GM23338 (cell line): ENCODE results near the gene CFAP65. TPM values are rescaled to one million over a fixed set of nuclear protein-coding genes. Genes with fewer than 3 reads are reported as not detected.

ENCODE experiments used
- ATAC-seq: fragments of 200-7000 bp; cut with Tn5 transposase; 3 replicates; pipeline ENCODE4 v1.9.1; 2020
- DNase-seq: peaks from one replicate; pipeline ENCODE4 v3.0.0-alpha.2; 2015; ENCODE audit warnings: low spot score
- H2AFZ ChIP-seq: fragments of 200-600 bp; sonication (generic); 2 replicates; pipeline ENCODE4 v1.8.0; 2016; ENCODE audit warnings: antibody characterized with exemption, mild to moderate bottlenecking, moderate library complexity
- H3F3A ChIP-seq: fragments of 200-600 bp; sonication (generic); replicated peaks from 2 replicates; pipeline ENCODE4 v1.8.0; 2017; ENCODE audit warnings: antibody characterized with exemption, mixed run types, low read depth
- H3K27ac ChIP-seq: fragments of 200-600 bp; sonication (generic); 2 replicates; pipeline ENCODE4 v1.6.1; 2016; ENCODE audit warnings: low read depth
- H3K27me3 ChIP-seq: fragments of 200-600 bp; sonication (generic); 2 replicates; pipeline ENCODE4 v1.8.0; 2016; ENCODE audit warnings: mild to moderate bottlenecking, mixed run types, moderate library complexity; ENCODE audit not compliant: insufficient read depth
- H3K36me3 ChIP-seq: fragments of 200-600 bp; sonication (generic); 2 replicates; pipeline ENCODE4 v1.8.0; 2016; ENCODE audit warnings: mild to moderate bottlenecking; ENCODE audit not compliant: insufficient read depth
- H3K4me1 ChIP-seq: fragments of 200-600 bp; sonication (generic); 2 replicates; pipeline ENCODE4 v1.8.0; 2016; ENCODE audit warnings: mild to moderate bottlenecking, moderate library complexity; ENCODE audit not compliant: insufficient read depth
- H3K4me2 ChIP-seq: fragments of 200-600 bp; sonication (generic); 2 replicates; pipeline ENCODE4 v1.7.1; 2017; ENCODE audit warnings: mixed run types
- H3K4me3 ChIP-seq: fragments of 200-600 bp; sonication (generic); 2 replicates; pipeline ENCODE4 v1.6.1; 2016; ENCODE audit warnings: mixed run types
- H3K79me2 ChIP-seq: fragments of 200-600 bp; sonication (generic); replicated peaks from 2 replicates; pipeline ENCODE4 v1.8.0; 2017; ENCODE audit warnings: mild to moderate bottlenecking; ENCODE audit not compliant: insufficient read depth
- H3K9me2 ChIP-seq: fragments of 200-600 bp; sonication (generic); 2 replicates; pipeline ENCODE4 v1.8.0; 2017; ENCODE audit not compliant: insufficient read depth
- H4K20me1 ChIP-seq: fragments of 200-600 bp; sonication (generic); replicated peaks from 2 replicates; pipeline ENCODE4 v1.8.0; 2017; ENCODE audit warnings: mild to moderate bottlenecking; ENCODE audit not compliant: insufficient read depth
- H3K27ac Mint-ChIP-seq: 2 replicates; pipeline ENCODE4 v1.8.0; 2020; ENCODE audit warnings: inconsistent platforms, mild to moderate bottlenecking, moderate library complexity, mixed read lengths
- H3K27me3 Mint-ChIP-seq: 3 replicates; pipeline ENCODE4 v1.8.0; 2022; ENCODE audit warnings: low read depth, mild to moderate bottlenecking, moderate library complexity, mixed read lengths, inconsistent platforms; ENCODE audit not compliant: insufficient read depth, poor library complexity
- H3K36me3 Mint-ChIP-seq: 3 replicates; pipeline ENCODE4 v1.8.0; 2021; ENCODE audit warnings: low read depth, mild to moderate bottlenecking, inconsistent platforms, moderate library complexity, mixed read lengths
- H3K4me1 Mint-ChIP-seq: 3 replicates; pipeline ENCODE4 v1.8.0; 2020; ENCODE audit warnings: mild to moderate bottlenecking, inconsistent platforms, mixed read lengths
- H3K4me3 Mint-ChIP-seq: 3 replicates; pipeline ENCODE4 v1.8.0; 2021; ENCODE audit warnings: moderate library complexity, mild to moderate bottlenecking, inconsistent platforms, mixed read lengths
- H3K9me3 Mint-ChIP-seq: 3 replicates; pipeline ENCODE4 v1.8.0; 2020; ENCODE audit warnings: moderate library complexity, mild to moderate bottlenecking, inconsistent platforms, mixed read lengths
- EZH2 ChIP-seq: fragments of 200-600 bp; sonication (generic); IDR thresholded peaks from one replicate; pipeline ENCODE4 v1.8.0; 2017; ENCODE audit warnings: antibody characterized with exemption, mild to moderate bottlenecking, low read depth; ENCODE audit not compliant: unreplicated experiment
- JUNB ChIP-seq: IDR thresholded peaks from one replicate; pipeline ENCODE4 v1.6.1; 2016; ENCODE audit warnings: antibody characterized with exemption; ENCODE audit not compliant: unreplicated experiment
- POLR2AphosphoS5 ChIP-seq: IDR thresholded peaks from 2 replicates; pipeline ENCODE4 v1.6.1; 2016; ENCODE audit warnings: antibody characterized with exemption, low read depth
- STAT1 ChIP-seq: IDR thresholded peaks from one replicate; pipeline ENCODE4 v1.6.1; 2016; ENCODE audit warnings: antibody characterized with exemption; ENCODE audit not compliant: unreplicated experiment
- ZNF114 ChIP-seq: fragments of 250-450 bp; sonication (Bioruptor Pico); IDR thresholded peaks from 2 replicates; pipeline ENCODE4 v1.5.0; 2020; ENCODE audit warnings: mild to moderate bottlenecking, moderate library complexity
- ZNF331 ChIP-seq: fragments of 250-450 bp; sonication (Bioruptor Pico); IDR thresholded peaks from 2 replicates; pipeline ENCODE4 v1.5.0; 2020; ENCODE audit warnings: low read depth, mild to moderate bottlenecking, moderate library complexity
- polyA plus RNA-seq: library from polyadenylated mRNA; unstranded; fragments of >200 nt; fragmentation: Nextera tagmentation; extraction: Ambion mirVana; gene quantifications from 2 replicates; pipeline ENCODE4 v1.2.1, GENCODE V29; 2016
- total RNA-seq: library from RNA; depleted of rRNA; stranded (reverse); fragments of >200 nt; shearing (Covaris generic); gene quantifications from 2 replicates; pipeline ENCODE4 v1.2.3, GENCODE V29; 2014
- TF ChIP-seq, protein P1 (sequence below): IDR thresholded peaks from 2 replicates; pipeline ENCODE4 v1.6.1; 2016; ENCODE audit warnings: antibody characterized with exemption
- TF ChIP-seq, protein P2 (sequence below): fragments of 250-450 bp; sonication (Bioruptor Pico); IDR thresholded peaks from 2 replicates; pipeline ENCODE4 v1.5.0; 2020; ENCODE audit warnings: mild to moderate bottlenecking, moderate library complexity
- TF ChIP-seq, protein P3 (sequence below), 2 experiments: fragments of 200-600 bp in 1 of 2; sonication (generic) in 1 of 2; conservative IDR thresholded peaks; 2 replicates each; pipeline versions ENCODE4 v1.5.1 to v1.6.1; 2016 to 2017; ENCODE audit warnings: antibody characterized with exemption in 2 of 2, low read depth in 2 of 2, mild to moderate bottlenecking in 2 of 2, moderate library complexity in 1 of 2
- TF ChIP-seq, protein P4 (sequence below): IDR thresholded peaks from one replicate; pipeline ENCODE4 v1.6.1; 2018; ENCODE audit warnings: antibody characterized with exemption; ENCODE audit not compliant: unreplicated experiment

Gene CFAP65
- total and polyA plus RNA-seq, 2 experiments from 2014 or later, result 0.38 to 0.74 TPM

DNA sequence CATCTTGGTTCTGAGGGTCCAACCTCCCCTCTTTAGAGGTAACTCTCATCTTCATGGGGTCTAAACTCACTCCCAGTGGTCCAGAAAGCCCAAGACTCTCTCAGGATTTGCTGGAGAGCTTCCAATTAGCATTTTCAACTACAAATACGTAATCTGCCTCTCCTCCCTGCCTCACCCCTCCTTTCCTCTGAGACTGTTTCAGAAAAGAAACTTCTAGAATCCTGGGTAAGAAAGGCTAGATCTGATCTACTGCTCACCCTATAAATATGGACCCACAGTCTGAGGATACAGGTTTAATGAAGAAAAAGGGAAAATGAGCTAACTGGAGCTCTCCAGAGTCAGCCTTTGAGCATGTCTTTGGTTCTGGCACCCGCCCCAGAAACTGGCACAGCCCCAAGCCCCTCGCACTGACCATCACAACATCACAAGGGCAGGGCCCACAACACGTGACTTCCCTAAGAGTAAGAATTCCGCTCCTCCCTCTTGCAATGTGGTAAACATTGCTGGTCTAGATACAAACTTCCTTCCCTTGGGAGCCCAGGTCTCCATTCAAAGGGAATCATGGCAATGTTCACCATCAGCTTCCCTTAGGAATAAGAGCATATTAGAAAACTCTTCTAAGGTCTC lies 41.1 kb upstream of the CFAP65 start (continued):
- TF ChIP-seq, protein P1, sequence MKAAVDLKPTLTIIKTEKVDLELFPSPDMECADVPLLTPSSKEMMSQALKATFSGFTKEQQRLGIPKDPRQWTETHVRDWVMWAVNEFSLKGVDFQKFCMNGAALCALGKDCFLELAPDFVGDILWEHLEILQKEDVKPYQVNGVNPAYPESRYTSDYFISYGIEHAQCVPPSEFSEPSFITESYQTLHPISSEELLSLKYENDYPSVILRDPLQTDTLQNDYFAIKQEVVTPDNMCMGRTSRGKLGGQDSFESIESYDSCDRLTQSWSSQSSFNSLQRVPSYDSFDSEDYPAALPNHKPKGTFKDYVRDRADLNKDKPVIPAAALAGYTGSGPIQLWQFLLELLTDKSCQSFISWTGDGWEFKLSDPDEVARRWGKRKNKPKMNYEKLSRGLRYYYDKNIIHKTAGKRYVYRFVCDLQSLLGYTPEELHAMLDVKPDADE, result no peak
- TF ChIP-seq ZNF114, result no peak

DNA sequence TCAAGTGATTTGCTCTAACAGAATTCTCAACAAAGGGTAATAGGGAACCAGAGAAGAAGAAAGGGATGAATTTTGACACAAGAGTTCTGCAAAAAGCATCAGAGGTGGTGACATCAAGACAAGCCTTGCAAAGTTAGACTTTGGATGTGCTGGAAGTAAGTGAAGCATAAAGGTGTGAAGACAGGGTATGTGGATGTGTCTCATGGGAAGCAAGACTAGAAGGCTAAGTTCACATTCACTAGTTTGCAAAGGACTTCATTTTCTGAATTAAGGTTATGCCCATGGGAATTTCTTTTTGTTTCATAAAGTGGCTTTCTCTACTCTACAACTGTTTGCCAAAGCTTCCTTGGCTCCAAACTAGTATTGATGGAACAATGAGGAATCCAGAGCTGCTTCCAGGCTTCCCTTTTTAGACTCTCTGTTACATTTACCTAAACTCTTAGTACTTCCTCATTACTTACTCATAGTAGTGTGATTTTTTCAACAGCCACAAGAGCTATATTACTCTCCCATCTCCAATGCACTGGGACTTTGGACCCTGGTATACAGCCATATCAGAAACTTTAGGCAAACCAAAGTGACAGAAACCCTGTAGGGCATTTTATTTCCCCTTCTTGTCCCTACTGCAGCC lies 40.5 kb upstream of the CFAP65 start:
- DNase-seq, result no peak
- Mint-ChIP-seq H3K9me3 (no peaks in the 10 kb centered on the region), H3K4me1 (peaks cover 8% of the 10 kb centered on the region), H3K4me3 (no peak overlapping the region), H3K27ac (no peak overlapping the region), H3K36me3 (no peaks in the 10 kb centered on the region), H3K27me3 (peaks cover 2% of the 10 kb centered on the region)
- Histone ChIP-seq H3K4me2 (no peak overlapping the region), H3K79me2 (no peaks in the 10 kb centered on the region), H3K4me1 (peaks cover 6% of the 10 kb centered on the region; the same call in 1 of the 2 replicates), H3K27me3 (no peaks in the 10 kb centered on the region), H4K20me1 (peaks cover 8% of the 10 kb centered on the region; the same call in 1 of the 2 replicates), H3K27ac (no peak overlapping the region), H3K9me2 (no peaks in the 10 kb centered on the region), H2AFZ (no peak overlapping the region), H3K36me3 (no peaks in the 10 kb centered on the region), H3K4me3 (no peak overlapping the region), H3F3A (no peaks in the 10 kb centered on the region)
- ATAC-seq, result no peak
- TF ChIP-seq, protein P2, sequence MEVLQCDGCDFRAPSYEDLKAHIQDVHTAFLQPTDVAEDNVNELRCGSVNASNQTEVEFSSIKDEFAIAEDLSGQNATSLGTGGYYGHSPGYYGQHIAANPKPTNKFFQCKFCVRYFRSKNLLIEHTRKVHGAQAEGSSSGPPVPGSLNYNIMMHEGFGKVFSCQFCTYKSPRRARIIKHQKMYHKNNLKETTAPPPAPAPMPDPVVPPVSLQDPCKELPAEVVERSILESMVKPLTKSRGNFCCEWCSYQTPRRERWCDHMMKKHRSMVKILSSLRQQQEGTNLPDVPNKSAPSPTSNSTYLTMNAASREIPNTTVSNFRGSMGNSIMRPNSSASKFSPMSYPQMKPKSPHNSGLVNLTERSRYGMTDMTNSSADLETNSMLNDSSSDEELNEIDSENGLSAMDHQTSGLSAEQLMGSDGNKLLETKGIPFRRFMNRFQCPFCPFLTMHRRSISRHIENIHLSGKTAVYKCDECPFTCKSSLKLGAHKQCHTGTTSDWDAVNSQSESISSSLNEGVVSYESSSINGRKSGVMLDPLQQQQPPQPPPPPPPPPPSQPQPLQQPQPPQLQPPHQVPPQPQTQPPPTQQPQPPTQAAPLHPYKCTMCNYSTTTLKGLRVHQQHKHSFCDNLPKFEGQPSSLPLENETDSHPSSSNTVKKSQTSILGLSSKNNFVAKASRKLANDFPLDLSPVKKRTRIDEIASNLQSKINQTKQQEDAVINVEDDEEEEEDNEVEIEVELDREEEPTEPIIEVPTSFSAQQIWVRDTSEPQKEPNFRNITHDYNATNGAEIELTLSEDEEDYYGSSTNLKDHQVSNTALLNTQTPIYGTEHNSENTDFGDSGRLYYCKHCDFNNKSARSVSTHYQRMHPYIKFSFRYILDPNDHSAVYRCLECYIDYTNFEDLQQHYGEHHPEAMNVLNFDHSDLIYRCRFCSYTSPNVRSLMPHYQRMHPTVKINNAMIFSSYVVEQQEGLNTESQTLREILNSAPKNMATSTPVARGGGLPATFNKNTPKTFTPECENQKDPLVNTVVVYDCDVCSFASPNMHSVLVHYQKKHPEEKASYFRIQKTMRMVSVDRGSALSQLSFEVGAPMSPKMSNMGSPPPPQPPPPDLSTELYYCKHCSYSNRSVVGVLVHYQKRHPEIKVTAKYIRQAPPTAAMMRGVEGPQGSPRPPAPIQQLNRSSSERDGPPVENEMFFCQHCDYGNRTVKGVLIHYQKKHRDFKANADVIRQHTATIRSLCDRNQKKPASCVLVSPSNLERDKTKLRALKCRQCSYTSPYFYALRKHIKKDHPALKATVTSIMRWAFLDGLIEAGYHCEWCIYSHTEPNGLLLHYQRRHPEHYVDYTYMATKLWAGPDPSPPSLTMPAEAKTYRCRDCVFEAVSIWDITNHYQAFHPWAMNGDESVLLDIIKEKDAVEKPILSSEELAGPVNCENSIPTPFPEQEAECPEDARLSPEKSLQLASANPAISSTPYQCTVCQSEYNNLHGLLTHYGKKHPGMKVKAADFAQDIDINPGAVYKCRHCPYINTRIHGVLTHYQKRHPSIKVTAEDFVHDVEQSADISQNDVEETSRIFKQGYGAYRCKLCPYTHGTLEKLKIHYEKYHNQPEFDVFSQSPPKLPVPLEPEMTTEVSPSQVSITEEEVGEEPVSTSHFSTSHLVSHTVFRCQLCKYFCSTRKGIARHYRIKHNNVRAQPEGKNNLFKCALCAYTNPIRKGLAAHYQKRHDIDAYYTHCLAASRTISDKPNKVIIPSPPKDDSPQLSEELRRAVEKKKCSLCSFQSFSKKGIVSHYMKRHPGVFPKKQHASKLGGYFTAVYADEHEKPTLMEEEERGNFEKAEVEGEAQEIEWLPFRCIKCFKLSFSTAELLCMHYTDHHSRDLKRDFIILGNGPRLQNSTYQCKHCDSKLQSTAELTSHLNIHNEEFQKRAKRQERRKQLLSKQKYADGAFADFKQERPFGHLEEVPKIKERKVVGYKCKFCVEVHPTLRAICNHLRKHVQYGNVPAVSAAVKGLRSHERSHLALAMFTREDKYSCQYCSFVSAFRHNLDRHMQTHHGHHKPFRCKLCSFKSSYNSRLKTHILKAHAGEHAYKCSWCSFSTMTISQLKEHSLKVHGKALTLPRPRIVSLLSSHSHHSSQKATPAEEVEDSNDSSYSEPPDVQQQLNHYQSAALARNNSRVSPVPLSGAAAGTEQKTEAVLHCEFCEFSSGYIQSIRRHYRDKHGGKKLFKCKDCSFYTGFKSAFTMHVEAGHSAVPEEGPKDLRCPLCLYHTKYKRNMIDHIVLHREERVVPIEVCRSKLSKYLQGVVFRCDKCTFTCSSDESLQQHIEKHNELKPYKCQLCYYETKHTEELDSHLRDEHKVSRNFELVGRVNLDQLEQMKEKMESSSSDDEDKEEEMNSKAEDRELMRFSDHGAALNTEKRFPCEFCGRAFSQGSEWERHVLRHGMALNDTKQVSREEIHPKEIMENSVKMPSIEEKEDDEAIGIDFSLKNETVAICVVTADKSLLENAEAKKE (CRISPR knock-in tag), result no peak
- no peak for TF ChIP-seq JUNB
- TF ChIP-seq, protein P1, result no peak
- TF ChIP-seq, protein P3, sequence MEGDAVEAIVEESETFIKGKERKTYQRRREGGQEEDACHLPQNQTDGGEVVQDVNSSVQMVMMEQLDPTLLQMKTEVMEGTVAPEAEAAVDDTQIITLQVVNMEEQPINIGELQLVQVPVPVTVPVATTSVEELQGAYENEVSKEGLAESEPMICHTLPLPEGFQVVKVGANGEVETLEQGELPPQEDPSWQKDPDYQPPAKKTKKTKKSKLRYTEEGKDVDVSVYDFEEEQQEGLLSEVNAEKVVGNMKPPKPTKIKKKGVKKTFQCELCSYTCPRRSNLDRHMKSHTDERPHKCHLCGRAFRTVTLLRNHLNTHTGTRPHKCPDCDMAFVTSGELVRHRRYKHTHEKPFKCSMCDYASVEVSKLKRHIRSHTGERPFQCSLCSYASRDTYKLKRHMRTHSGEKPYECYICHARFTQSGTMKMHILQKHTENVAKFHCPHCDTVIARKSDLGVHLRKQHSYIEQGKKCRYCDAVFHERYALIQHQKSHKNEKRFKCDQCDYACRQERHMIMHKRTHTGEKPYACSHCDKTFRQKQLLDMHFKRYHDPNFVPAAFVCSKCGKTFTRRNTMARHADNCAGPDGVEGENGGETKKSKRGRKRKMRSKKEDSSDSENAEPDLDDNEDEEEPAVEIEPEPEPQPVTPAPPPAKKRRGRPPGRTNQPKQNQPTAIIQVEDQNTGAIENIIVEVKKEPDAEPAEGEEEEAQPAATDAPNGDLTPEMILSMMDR (conservative IDR thresholded peaks at IDR 0.05; ENCODE audit: low read depth in 2 of 2), result no peak
- no peak for TF ChIP-seq EZH2
- TF ChIP-seq STAT1, result no peak
- TF ChIP-seq, protein P4, sequence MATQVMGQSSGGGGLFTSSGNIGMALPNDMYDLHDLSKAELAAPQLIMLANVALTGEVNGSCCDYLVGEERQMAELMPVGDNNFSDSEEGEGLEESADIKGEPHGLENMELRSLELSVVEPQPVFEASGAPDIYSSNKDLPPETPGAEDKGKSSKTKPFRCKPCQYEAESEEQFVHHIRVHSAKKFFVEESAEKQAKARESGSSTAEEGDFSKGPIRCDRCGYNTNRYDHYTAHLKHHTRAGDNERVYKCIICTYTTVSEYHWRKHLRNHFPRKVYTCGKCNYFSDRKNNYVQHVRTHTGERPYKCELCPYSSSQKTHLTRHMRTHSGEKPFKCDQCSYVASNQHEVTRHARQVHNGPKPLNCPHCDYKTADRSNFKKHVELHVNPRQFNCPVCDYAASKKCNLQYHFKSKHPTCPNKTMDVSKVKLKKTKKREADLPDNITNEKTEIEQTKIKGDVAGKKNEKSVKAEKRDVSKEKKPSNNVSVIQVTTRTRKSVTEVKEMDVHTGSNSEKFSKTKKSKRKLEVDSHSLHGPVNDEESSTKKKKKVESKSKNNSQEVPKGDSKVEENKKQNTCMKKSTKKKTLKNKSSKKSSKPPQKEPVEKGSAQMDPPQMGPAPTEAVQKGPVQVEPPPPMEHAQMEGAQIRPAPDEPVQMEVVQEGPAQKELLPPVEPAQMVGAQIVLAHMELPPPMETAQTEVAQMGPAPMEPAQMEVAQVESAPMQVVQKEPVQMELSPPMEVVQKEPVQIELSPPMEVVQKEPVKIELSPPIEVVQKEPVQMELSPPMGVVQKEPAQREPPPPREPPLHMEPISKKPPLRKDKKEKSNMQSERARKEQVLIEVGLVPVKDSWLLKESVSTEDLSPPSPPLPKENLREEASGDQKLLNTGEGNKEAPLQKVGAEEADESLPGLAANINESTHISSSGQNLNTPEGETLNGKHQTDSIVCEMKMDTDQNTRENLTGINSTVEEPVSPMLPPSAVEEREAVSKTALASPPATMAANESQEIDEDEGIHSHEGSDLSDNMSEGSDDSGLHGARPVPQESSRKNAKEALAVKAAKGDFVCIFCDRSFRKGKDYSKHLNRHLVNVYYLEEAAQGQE, result no peak
- TF ChIP-seq ZNF331 (CRISPR knock-in tag), result no peak
- TF ChIP-seq POLR2AphosphoS5, result no peak
